H1 (cell line): Measurements from ENCODE around the gene NEK3. TPM values are rescaled to one million over a fixed set of nuclear protein-coding genes. Genes with fewer than 3 reads are reported as not detected.

ENCODE experiments used
- CTCF ChIA-PET: fragments of 300-600 bp; sonication (Branson Sonifier 250); formaldehyde crosslinking; loops from one replicate; lab custom pipeline; 2021; ENCODE audit not compliant: partially characterized antibody; lab: Charles Lee
- POLR2A ChIA-PET: fragments of 300-600 bp; sonication (Branson Sonifier 250); formaldehyde crosslinking; loops from one replicate; lab custom pipeline; 2021; ENCODE audit warnings: inconsistent platforms; ENCODE audit not compliant: partially characterized antibody; lab: Charles Lee
- DNase-seq, 2 experiments: peaks; one replicate each; pipeline versions ENCODE4 v3.0.0 to v3.0.0-alpha.2; 2010 to 2022; ENCODE audit warnings: low spot score in 2 of 2, low read depth in 1 of 2, mixed read lengths in 1 of 2
- FAIRE-seq: peaks from 2 replicates; lab custom pipeline; 2011; peaks lifted over from hg19 to GRCh38; lab: Jason Lieb, UNC
- H2AFZ ChIP-seq: 2 replicates; pipeline ENCODE4 v1.8.1; 2012; ENCODE audit warnings: low read length, inconsistent platforms
- H2AK5ac ChIP-seq: 2 replicates; pipeline ENCODE4 v1.6.1; 2013; ENCODE audit warnings: low read depth, low read length
- H2BK120ac ChIP-seq: replicated peaks from 2 replicates; pipeline ENCODE3; 2013; ENCODE audit warnings: low read depth, low read length, inconsistent platforms
- H2BK12ac ChIP-seq: 2 replicates; pipeline ENCODE4 v1.6.1; 2013; ENCODE audit warnings: low read depth, low read length
- H2BK15ac ChIP-seq: 2 replicates; pipeline ENCODE4 v1.6.1; 2013; ENCODE audit warnings: low read length
- H2BK20ac ChIP-seq: 2 replicates; pipeline ENCODE4 v1.6.1; 2013; ENCODE audit warnings: low read length
- H2BK5ac ChIP-seq: 2 replicates; pipeline ENCODE4 v1.6.1; 2013; ENCODE audit warnings: low read depth, low read length
- H3K14ac ChIP-seq: 2 replicates; pipeline ENCODE4 v1.6.1; 2013; ENCODE audit warnings: inconsistent platforms; ENCODE audit not compliant: insufficient read length
- H3K18ac ChIP-seq: 2 replicates; pipeline ENCODE4 v1.6.1; 2013; ENCODE audit warnings: low read length; ENCODE audit errors: extremely low read depth
- H3K23ac ChIP-seq: 2 replicates; pipeline ENCODE4 v1.6.1; 2013; ENCODE audit warnings: inconsistent platforms; ENCODE audit not compliant: insufficient read length
- H3K23me2 ChIP-seq: 2 replicates; pipeline ENCODE4 v1.6.1; 2013; ENCODE audit warnings: low read depth, low read length
- H3K27ac ChIP-seq: 2 replicates; pipeline ENCODE4 v1.6.1; 2011; ENCODE audit warnings: low read depth, low read length, inconsistent platforms
- H3K27me3 ChIP-seq, 4 experiments: replicated peaks in 1 of 4; 1 replicate in 1 of 4; 2 replicates in 3 of 4; pipeline versions ENCODE4 v1.6.1 to v1.8.1; 2011 to 2013; ENCODE audit warnings: low read length in 3 of 4, mild to moderate bottlenecking in 3 of 4, inconsistent platforms in 2 of 4, mixed read lengths in 2 of 4, moderate library complexity in 1 of 4; ENCODE audit not compliant: control insufficient read depth in 3 of 4, insufficient read depth in 3 of 4; ENCODE audit errors: extremely low read depth in 1 of 4
- H3K36me3 ChIP-seq, 4 experiments: 2 replicates each; pipeline versions ENCODE4 v1.6.1 to v1.8.1; 2011 to 2013; ENCODE audit warnings: mild to moderate bottlenecking in 4 of 4, low read length in 3 of 4, moderate library complexity in 2 of 4, control low read depth in 1 of 4, inconsistent platforms in 1 of 4; ENCODE audit not compliant: insufficient read depth in 4 of 4, control insufficient read depth in 2 of 4
- H3K4ac ChIP-seq: replicated peaks from 2 replicates; pipeline ENCODE3; 2013; ENCODE audit warnings: low read length, low read depth, mixed read lengths, inconsistent platforms; ENCODE audit not compliant: insufficient read length
- H3K4me1 ChIP-seq, 4 experiments: replicated peaks in 1 of 4; 1 replicate in 1 of 4; 2 replicates in 3 of 4; pipeline versions ENCODE4 v1.6.1 to v1.8.1; 2011 to 2013; ENCODE audit warnings: low read length in 3 of 4, inconsistent platforms in 2 of 4, mixed read lengths in 1 of 4; ENCODE audit not compliant: insufficient read depth in 4 of 4, control insufficient read depth in 3 of 4
- H3K4me2 ChIP-seq, 2 experiments: 2 replicates each; pipeline versions ENCODE4 v1.6.1 to v1.8.1; 2011 to 2013; ENCODE audit warnings: low read depth in 2 of 2, low read length in 2 of 2, control low read depth in 1 of 2, inconsistent platforms in 1 of 2, mild to moderate bottlenecking in 1 of 2; ENCODE audit not compliant: insufficient read depth in 1 of 2
- H3K4me3 ChIP-seq, 4 experiments: fragments of 200-600, 300-600 bp in 1 of 4; sonication (generic), shearing (Covaris generic), sonication (Bioruptor Twin) in 1 of 4; 2 replicates each; pipeline versions ENCODE4 v1.5.1 to v1.8.1; 2011 to 2016; ENCODE audit warnings: low read length in 4 of 4, low read depth in 3 of 4, control low read depth in 2 of 4, inconsistent platforms in 2 of 4, mild to moderate bottlenecking in 2 of 4, mixed read lengths in 1 of 4, moderate library complexity in 1 of 4; ENCODE audit not compliant: insufficient read depth in 2 of 4; ENCODE audit errors: extremely low read depth in 1 of 4
- H3K56ac ChIP-seq: replicated peaks from 2 replicates; pipeline ENCODE3; 2013; ENCODE audit warnings: low read depth, mild to moderate bottlenecking, mixed read lengths, low read length, inconsistent platforms; ENCODE audit not compliant: insufficient read length
- H3K79me1 ChIP-seq: 2 replicates; pipeline ENCODE4 v1.6.1; 2013; ENCODE audit warnings: low read depth, low read length, control low read depth
- H3K79me2 ChIP-seq, 2 experiments: 2 replicates each; pipeline versions ENCODE4 v1.6.1 to v1.8.1; 2012 to 2013; ENCODE audit warnings: low read length in 2 of 2, mild to moderate bottlenecking in 2 of 2, inconsistent platforms in 1 of 2; ENCODE audit not compliant: insufficient read depth in 2 of 2, control insufficient read depth in 1 of 2
- H3K9ac ChIP-seq, 4 experiments: replicated peaks in 1 of 4; 1 replicate in 1 of 4; 2 replicates in 3 of 4; pipeline versions ENCODE4 v1.6.1 to v1.8.1; 2011 to 2013; ENCODE audit warnings: low read depth in 3 of 4, low read length in 3 of 4, control low read depth in 2 of 4, mild to moderate bottlenecking in 2 of 4, moderate library complexity in 2 of 4, inconsistent platforms in 1 of 4; ENCODE audit errors: extremely low read depth in 1 of 4
- H3K9me3 ChIP-seq, 2 experiments: 2 replicates each; pipeline versions ENCODE4 v1.6.1 to v1.8.1; 2012 to 2013; ENCODE audit warnings: mild to moderate bottlenecking in 2 of 2, moderate library complexity in 2 of 2, control low read depth in 1 of 2, inconsistent platforms in 1 of 2, low read depth in 1 of 2, low read length in 1 of 2, mixed read lengths in 1 of 2; ENCODE audit not compliant: insufficient read depth in 2 of 2
- H4K20me1 ChIP-seq, 2 experiments: replicated peaks in 1 of 2; 2 replicates each; pipeline versions ENCODE3 to v1.8.1; 2011 to 2013; ENCODE audit warnings: inconsistent platforms in 2 of 2, low read length in 2 of 2, mild to moderate bottlenecking in 1 of 2; ENCODE audit not compliant: insufficient read depth in 2 of 2, control insufficient read depth in 1 of 2
- H4K5ac ChIP-seq: 2 replicates; pipeline ENCODE4 v1.6.1; 2013; ENCODE audit warnings: low read length, low read depth, mixed read lengths, inconsistent platforms; ENCODE audit not compliant: insufficient read length
- H4K8ac ChIP-seq: 2 replicates; pipeline ENCODE4 v1.8.0; 2013; ENCODE audit warnings: mild to moderate bottlenecking, moderate library complexity, low read length, inconsistent platforms; ENCODE audit not compliant: insufficient read depth; ENCODE audit errors: extremely low read depth
- H4K91ac ChIP-seq: replicated peaks from 2 replicates; pipeline ENCODE3; 2013; ENCODE audit warnings: low read length, mixed read lengths, inconsistent platforms; ENCODE audit not compliant: insufficient read length
- CHD2 ChIP-seq: IDR thresholded peaks from 2 replicates; pipeline ENCODE4 v1.6.1; 2012; ENCODE audit warnings: low read length, improper control_type of control experiment
- CREB1 ChIP-seq: IDR thresholded peaks from 2 replicates; pipeline ENCODE4 v1.6.1; 2012; ENCODE audit warnings: inconsistent platforms
- GABPA ChIP-seq: IDR thresholded peaks from 2 replicates; pipeline ENCODE4 v1.6.1; 2011; ENCODE audit warnings: mild to moderate bottlenecking, low read length, moderate library complexity, borderline replicate concordance; ENCODE audit not compliant: insufficient read depth
- HDAC2 ChIP-seq, 2 experiments: fragments of 300-600 bp in 1 of 2; sonication (generic) in 1 of 2; IDR thresholded peaks; 2 replicates each; pipeline ENCODE4 v1.6.1; 2011 to 2012; ENCODE audit warnings: low read depth in 2 of 2, low read length in 2 of 2, mild to moderate bottlenecking in 2 of 2, moderate library complexity in 2 of 2, borderline replicate concordance in 1 of 2, inconsistent platforms in 1 of 2
- PHF8 ChIP-seq: fragments of 200-600 bp; sonication (generic); conservative IDR thresholded peaks from 2 replicates; pipeline ENCODE4 v1.7.1; 2012; ENCODE audit warnings: low read depth, mild to moderate bottlenecking, inconsistent platforms, low read length, moderate library complexity
- SP1 ChIP-seq: IDR thresholded peaks from 2 replicates; pipeline ENCODE4 v1.6.1; 2011; ENCODE audit warnings: low read depth, low read length
- SP4 ChIP-seq: IDR thresholded peaks from 2 replicates; pipeline ENCODE4 v1.6.1; 2012; ENCODE audit warnings: low read length, inconsistent platforms
- SRF ChIP-seq: IDR thresholded peaks from 2 replicates; pipeline ENCODE4 v1.6.1; 2011; ENCODE audit warnings: mild to moderate bottlenecking, low read depth, low read length, moderate library complexity
- SUZ12 ChIP-seq: fragments of 200-600 bp; sonication (generic); IDR thresholded peaks from 2 replicates; pipeline ENCODE4 v1.6.1; 2012; ENCODE audit warnings: mild to moderate bottlenecking, inconsistent platforms, low read length, moderate library complexity, mixed read lengths
- TAF1 ChIP-seq: IDR thresholded peaks from 2 replicates; pipeline ENCODE4 v1.6.1; 2011; ENCODE audit warnings: mild to moderate bottlenecking, low read depth, low read length
- WGBS, 2 experiments: shearing (Covaris generic) in 1 of 2; methylation state at CpG; one replicate each; pipeline versions ENCODE4 v1.1.6 to v1.1.7; 2013 to 2015; ENCODE audit warnings: low lambda C conversion rate in 2 of 2, mixed read lengths in 2 of 2, inconsistent platforms in 1 of 2, low coverage in 1 of 2, missing lambda C conversion rate in 1 of 2; ENCODE audit not compliant: insufficient replicate concordance in 2 of 2, insufficient coverage in 1 of 2, insufficient read length in 1 of 2; ENCODE audit errors: extremely low coverage in 1 of 2, missing lambda C conversion rate in 1 of 2; 5-methylcytosine and 5-hydroxymethylcytosine counted together
- polyA plus RNA-seq, 7 experiments: library from polyadenylated mRNA; depleted of rRNA in 3 of 7; stranded (reverse) in 5 of 7; unstranded in 2 of 7; fragments of >200 nt in 5 of 7; fragments of 200-250 nt in 2 of 7; gene quantifications; 1 replicate in 5 of 7; 2 replicates in 1 of 7; 4 replicates in 1 of 7; pipeline versions ENCODE4 v1.2.1 to v1.2.3, GENCODE V29; 2011 to 2013; ENCODE audit warnings: missing spikeins in 2 of 7, mixed read lengths in 2 of 7
- total RNA-seq: library from RNA; stranded (reverse); fragmentation: NEBNext Ultra II Directional; extraction: Animal tissue kit (Norgen Biotek cat#: 25700); gene quantifications from 2 replicates; pipeline ENCODE4 v1.2.1, GENCODE V29; 2021
- TF ChIP-seq, protein P1 (sequence below): IDR thresholded peaks from 2 replicates; pipeline ENCODE4 v1.6.1; 2012; ENCODE audit warnings: inconsistent platforms
- TF ChIP-seq, protein P2 (sequence below), 3 experiments: IDR thresholded peaks; 1 replicate in 2 of 3; 2 replicates in 1 of 3; pipeline versions ENCODE4 v1.5.1 to v1.6.1; 2011; ENCODE audit warnings: low read length in 3 of 3, mild to moderate bottlenecking in 3 of 3, inconsistent platforms in 2 of 3, low read depth in 1 of 3, moderate library complexity in 1 of 3; ENCODE audit not compliant: insufficient read depth in 1 of 3; ENCODE audit errors: control extremely low read depth in 1 of 3

Gene NEK3
- total and polyA plus RNA-seq, 2 of the 8 experiments (the other 6 are each of a cell fraction or from before 2014, with no cell fraction given): 11.4 to 26.0 TPM

- no peak overlapping the region for H3K4ac ChIP-seq
- H2AK5ac ChIP-seq: no peak overlapping the region
- no peak overlapping the region for H2AFZ ChIP-seq
- DNase-seq (no peak), FAIRE-seq (no peak)
- ChIA-PET CTCF (interaction anchor here (0.8 to 5.3 kb wide), 3 partner anchors 8 to 223 kb away, joined by 3 to 42 read pairs (median 3); partner anchors contain the start of gene NEK5), POLR2A (no interaction called here)
- no peaks in the 10 kb centered on the region for H3K79me2 ChIP-seq
- no peak overlapping the region for H2BK12ac ChIP-seq
- H3K79me1 ChIP-seq: no peaks in the 10 kb centered on the region
- no peak overlapping the region for H2BK120ac ChIP-seq
- H2BK15ac ChIP-seq: no peak overlapping the region
- no peak overlapping the region for H3K56ac ChIP-seq
- H4K8ac ChIP-seq: no peak overlapping the region
- H3K27ac ChIP-seq: no peak overlapping the region
- H2BK5ac ChIP-seq: no peak overlapping the region
- no peak overlapping the region for H2BK20ac ChIP-seq
- no peak overlapping the region for H3K4me2 ChIP-seq
- no peaks in the 10 kb centered on the region for H3K36me3 ChIP-seq
- WGBS, 2 experiments: 85% methylated on average over 3 of the region's 3 CpGs; no CpG with 5 or more reads in 1 of the 2 experiments
- no peaks in the 10 kb centered on the region for H3K23me2 ChIP-seq
- no peak overlapping the region for H3K18ac ChIP-seq
- no peak overlapping the region for H3K14ac ChIP-seq
- no peaks in the 10 kb centered on the region for H4K20me1 ChIP-seq
- no peaks in the 10 kb centered on the region for H3K4me1 ChIP-seq
- no peak overlapping the region for H4K91ac ChIP-seq
- H4K5ac ChIP-seq: no peak overlapping the region
- H3K27me3 ChIP-seq: no peaks in the 10 kb centered on the region
- H3K9me3 ChIP-seq: no peaks in the 10 kb centered on the region
- H3K23ac ChIP-seq: no peak overlapping the region
- H3K9ac ChIP-seq: no peak overlapping the region
- H3K4me3 ChIP-seq: no peak overlapping the region
- no peak for TF ChIP-seq SP1
- no peak for TF ChIP-seq PHF8
- no peak for TF ChIP-seq TAF1
- no peak for TF ChIP-seq HDAC2 (IDR thresholded peaks at IDR 0.05; ENCODE audit: borderline replicate concordance in 1 of 2, low read depth in 2 of 2, low read length in 2 of 2)
- TF ChIP-seq, protein P1, sequence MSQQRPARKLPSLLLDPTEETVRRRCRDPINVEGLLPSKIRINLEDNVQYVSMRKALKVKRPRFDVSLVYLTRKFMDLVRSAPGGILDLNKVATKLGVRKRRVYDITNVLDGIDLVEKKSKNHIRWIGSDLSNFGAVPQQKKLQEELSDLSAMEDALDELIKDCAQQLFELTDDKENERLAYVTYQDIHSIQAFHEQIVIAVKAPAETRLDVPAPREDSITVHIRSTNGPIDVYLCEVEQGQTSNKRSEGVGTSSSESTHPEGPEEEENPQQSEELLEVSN: no peak
- TF ChIP-seq SP4: no peak
- TF ChIP-seq SUZ12: no peak
- no peak for TF ChIP-seq SRF
- no peak for TF ChIP-seq CHD2
- TF ChIP-seq, protein P2, sequence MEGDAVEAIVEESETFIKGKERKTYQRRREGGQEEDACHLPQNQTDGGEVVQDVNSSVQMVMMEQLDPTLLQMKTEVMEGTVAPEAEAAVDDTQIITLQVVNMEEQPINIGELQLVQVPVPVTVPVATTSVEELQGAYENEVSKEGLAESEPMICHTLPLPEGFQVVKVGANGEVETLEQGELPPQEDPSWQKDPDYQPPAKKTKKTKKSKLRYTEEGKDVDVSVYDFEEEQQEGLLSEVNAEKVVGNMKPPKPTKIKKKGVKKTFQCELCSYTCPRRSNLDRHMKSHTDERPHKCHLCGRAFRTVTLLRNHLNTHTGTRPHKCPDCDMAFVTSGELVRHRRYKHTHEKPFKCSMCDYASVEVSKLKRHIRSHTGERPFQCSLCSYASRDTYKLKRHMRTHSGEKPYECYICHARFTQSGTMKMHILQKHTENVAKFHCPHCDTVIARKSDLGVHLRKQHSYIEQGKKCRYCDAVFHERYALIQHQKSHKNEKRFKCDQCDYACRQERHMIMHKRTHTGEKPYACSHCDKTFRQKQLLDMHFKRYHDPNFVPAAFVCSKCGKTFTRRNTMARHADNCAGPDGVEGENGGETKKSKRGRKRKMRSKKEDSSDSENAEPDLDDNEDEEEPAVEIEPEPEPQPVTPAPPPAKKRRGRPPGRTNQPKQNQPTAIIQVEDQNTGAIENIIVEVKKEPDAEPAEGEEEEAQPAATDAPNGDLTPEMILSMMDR (IDR thresholded peaks at IDR 0.05; ENCODE audit: control extremely low read depth in 1 of 3, insufficient read depth in 1 of 3, low read depth in 1 of 3, low read length in 3 of 3): no peak
- TF ChIP-seq GABPA: no peak
- no peak for TF ChIP-seq CREB1
Measured at GRCh38 chr13:52118595-52118994, 40.8 kb downstream of the NEK3 start.
